Activated naive CD4-positive, alpha-beta T cell treated with anti-CD3 and anti-CD28 coated beads, Interleukin-2, amount 50 U/mL, for 72 hours (primary cell): Measurements from ENCODE around the gene RRP1B. TPM values are rescaled to one million over a fixed set of nuclear protein-coding genes. Genes with fewer than 3 reads are reported as not detected.
"Not testable (repeated sequence)": the region's sequence is repeated elsewhere in the genome, so short reads cannot be mapped to it uniquely, and the experiment has no call there.

Experiments used
- ATAC-seq, 2 donors: fragments of 150-1000 bp; cut with Tn5 transposase; 2 replicates each; pipeline ENCODE4 v1.10.0; 2021; ENCODE audit warnings: mild to moderate bottlenecking in 2 of 2, moderate library complexity in 2 of 2
- DNase-seq, 2 donors: peaks; one replicate each; pipeline ENCODE4 v3.0.0; 2021 to 2022; ENCODE audit warnings: low spot score in 2 of 2
- H3K27ac Mint-ChIP-seq, 2 donors: one replicate each; pipeline ENCODE4 v1.8.0; 2022; ENCODE audit warnings: mild to moderate bottlenecking in 2 of 2, mixed read lengths in 2 of 2
- H3K36me3 Mint-ChIP-seq, 2 donors: one replicate each; pipeline ENCODE4 v1.8.0; 2022; ENCODE audit warnings: mixed read lengths in 2 of 2
- H3K9me3 Mint-ChIP-seq, 2 donors: one replicate each; pipeline ENCODE4 v1.8.0; 2022; ENCODE audit warnings: mixed read lengths in 2 of 2
- total RNA-seq, 2 donors: library from RNA; stranded (reverse); gene quantifications; one replicate each; pipeline ENCODE4 v1.2.3, GENCODE V29; 2022

The RRP1B gene
- total RNA-seq, 2 donors from 2014 or later: 39.1 to 61.5 TPM

DNA sequence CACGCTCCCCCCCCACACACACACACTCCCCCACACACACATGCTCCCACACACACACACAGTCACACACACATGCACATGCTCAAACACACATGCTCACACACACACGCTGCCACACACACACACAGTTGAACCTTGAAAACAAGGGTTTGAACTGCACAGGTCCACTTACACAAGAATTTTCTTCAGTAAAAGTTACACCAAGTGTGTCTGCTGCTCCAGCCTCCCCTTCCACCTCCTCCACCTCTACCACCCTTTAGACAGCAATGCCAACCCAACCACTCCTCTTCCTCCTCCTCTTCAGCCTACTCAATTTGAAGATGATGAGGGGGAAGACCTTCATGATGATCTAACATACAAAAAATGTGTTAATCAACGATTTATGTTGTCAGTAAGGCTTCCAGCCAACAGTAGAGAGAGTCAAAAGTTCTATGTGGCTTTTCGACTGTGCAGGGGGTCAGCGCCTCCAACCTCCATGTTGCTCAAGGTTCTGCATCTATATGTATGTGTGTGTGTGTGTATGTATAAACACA, 26.9 kb upstream of the RRP1B start:
- ATAC-seq (no peak), DNase-seq (no peak)
- Mint-ChIP-seq H3K36me3 (peaks cover 0 to 8% of the 10 kb centered on the region in 2 donors), H3K27ac (no peak overlapping the region), H3K9me3 (peaks cover 0 to 4% of the 10 kb centered on the region in 2 donors)

DNA sequence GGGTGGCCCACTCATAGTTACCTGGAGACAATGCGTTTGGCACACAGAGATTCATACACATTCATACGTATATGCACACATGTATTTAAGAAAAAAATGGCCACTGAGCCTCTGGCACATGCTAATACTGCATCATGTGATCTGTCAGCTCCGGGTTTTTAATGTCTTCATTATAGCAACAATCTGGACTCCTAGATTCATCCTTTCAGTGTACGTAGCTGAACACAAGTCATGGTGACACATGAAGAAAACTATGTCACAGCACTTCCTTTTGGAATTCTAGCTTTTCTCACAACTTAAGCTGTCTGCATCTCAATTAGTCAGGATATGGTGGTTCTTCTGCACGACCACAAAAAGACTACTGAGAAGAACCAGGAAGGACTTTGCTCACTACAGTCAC, 24.7 kb upstream of the RRP1B start:
- no peak for DNase-seq
- no peak for ATAC-seq
- Mint-ChIP-seq H3K36me3 (no peaks in the 10 kb centered on the region), H3K27ac (no peak overlapping the region), H3K9me3 (no peaks in the 10 kb centered on the region)

GRCh38 chr21:43635436-43635835, 23.9 kb upstream of the RRP1B start:
- Mint-ChIP-seq H3K9me3 (no peaks in the 10 kb centered on the region), H3K27ac (no peak overlapping the region), H3K36me3 (no peaks in the 10 kb centered on the region)
- DNase-seq (no peak), ATAC-seq (no peak)

DNA sequence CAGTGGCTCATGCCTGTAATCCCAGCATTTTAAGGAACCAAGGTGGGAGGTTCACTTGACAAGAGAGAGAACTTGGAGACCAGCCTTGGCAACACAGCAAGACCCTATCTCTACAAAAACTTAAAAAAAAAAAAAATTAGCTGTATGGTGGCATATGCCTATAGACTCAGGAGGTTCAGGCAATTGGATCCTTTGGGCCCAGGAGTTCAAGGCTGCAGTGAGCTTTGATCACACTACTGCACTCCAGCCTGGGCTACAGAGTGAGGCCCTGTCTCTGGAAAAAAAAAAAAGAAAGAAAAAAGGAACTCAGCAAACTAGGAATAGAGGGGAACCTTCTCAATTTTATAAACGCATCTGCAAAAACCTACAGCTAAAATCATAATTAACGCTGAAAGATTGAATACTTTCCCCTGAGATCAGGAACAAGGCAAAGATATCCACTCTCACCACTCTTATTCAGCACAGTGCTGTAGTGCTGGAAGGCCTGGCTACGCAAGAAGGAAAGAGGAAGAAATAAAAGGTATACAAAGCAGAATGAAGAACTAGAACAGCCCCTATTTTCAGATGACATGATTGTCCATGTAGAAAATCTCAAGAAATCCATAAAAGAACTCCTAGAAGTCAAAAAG, 21.7 kb upstream of the RRP1B start:
- no peak for DNase-seq
- Mint-ChIP-seq H3K27ac (no peak overlapping the region), H3K36me3 (no peaks in the 10 kb centered on the region), H3K9me3 (no peaks in the 10 kb centered on the region)
- ATAC-seq: no peak

DNA sequence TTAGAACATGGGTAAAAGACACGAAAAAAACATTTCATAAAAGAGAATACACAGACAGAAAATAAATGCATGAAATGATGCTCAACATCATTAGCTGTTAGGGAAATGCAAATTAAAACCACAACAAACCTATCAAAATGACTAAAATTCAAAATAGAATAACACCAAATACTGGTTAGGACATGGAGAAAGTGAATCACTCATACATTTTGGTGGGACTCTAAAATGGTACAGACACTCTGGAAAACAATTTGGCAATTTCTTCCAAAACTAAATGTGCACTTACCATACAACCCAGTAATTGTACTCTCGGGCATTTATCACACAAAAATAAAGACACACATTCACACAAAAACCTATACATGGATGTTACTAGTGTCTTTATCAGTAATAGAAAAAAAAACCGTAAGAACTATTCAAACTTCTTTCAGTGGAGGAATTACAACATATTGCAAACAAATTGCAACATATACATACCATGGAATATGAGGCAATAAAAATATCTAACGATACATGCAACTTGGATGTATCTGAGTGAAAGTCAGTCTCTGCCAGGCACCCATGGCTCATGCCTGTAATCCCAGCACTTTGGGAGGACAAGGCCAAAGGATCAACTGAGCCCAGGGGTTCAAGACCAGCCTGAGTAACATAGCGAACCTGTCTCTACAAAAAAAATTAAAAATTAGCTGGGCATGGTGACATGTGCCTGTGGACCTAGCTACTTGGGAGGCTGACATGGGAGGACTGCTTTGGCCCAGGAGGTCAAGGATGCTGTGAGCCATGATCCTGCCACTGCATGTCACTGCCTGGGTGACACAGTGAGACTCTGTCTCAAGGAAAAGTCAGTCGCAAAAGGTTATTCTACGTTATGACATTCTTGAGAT, 19.6 kb upstream of the RRP1B start:
- no peak for DNase-seq
- no peaks in the 10 kb centered on the region for H3K9me3 Mint-ChIP-seq
- peak overlapping the region in 1 of 2 donors; percentile 11 for H3K27ac Mint-ChIP-seq
- H3K36me3 Mint-ChIP-seq: no peaks in the 10 kb centered on the region
- ATAC-seq: peak in 1 of 2 donors; percentile 40

DNA sequence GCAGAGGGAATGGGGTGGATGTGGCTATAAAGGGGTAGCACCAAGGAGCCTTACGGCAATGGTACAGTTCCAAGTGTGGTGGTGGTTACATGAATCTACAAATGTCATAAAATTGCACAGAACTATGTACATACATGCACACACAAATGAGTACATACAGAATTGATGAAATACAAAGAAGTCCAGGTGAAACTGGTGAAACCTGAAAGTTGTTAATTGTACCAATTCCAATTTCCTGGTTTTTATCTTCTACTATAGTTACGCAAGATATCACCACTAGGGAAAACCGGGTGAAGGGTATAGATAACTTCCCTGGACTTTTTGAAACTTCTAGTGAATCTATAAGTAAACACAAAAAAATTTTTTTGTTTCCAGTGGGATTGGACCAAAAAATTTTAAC, 19.0 kb upstream of the RRP1B start:
- DNase-seq (no peak), ATAC-seq (no peak)
- Mint-ChIP-seq H3K9me3 (no peaks in the 10 kb centered on the region), H3K27ac (no peak overlapping the region), H3K36me3 (no peaks in the 10 kb centered on the region)

GRCh38 chr21:43643193-43643592, 16.2 kb upstream of the RRP1B start:
- Mint-ChIP-seq H3K36me3 (no peaks in the 10 kb centered on the region), H3K27ac (no peak overlapping the region)

DNA sequence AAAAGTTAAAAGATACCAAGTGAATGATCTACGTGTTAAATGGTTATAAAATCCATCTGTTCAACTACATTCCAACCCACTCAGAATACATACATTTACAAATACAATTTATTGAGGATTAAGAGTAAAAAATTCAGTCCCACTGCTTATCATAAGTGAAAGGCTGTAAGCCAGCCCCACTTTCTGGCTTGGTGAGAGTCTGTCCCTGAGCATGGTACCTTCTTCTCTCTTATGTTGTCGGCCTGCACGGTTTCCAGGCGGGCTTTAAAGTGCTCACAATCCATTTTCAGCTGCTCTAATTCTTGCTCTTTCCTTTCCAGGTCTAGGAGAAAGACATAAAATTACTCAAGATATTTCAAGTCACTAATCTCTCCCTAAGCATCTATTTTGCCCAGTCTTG, 15.3 kb upstream of the RRP1B start:
- Mint-ChIP-seq H3K27ac (no peak overlapping the region), H3K9me3 (no peaks in the 10 kb centered on the region), H3K36me3 (no peaks in the 10 kb centered on the region)
- DNase-seq (no peak), ATAC-seq (no peak)

More at GRCh38 chr21:43643193-43643592, 16.2 kb upstream of the RRP1B start:
- no peak for ATAC-seq
- H3K9me3 Mint-ChIP-seq: no peaks in the 10 kb centered on the region
- DNase-seq: no peak

DNA sequence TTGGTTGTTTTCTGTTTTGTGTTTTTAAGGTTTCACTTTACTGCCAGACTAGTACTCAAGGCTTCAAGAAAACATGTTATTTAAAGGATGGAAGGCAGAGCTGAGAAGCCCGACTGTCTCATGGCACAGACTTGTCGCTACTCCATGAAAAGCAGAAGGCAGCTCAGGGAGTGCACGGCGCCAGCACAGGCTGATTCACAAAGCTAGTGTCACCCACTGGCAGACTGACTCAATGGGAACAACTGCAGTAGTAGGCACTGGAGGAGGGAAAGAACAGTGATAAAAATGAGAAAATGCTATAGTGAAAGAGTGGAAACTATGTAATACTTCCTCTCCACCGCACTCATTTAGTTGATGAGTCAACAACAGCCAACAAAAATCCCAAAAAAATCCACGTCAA, 14.8 kb upstream of the RRP1B start:
- no peak overlapping the region for H3K27ac Mint-ChIP-seq
- DNase-seq (no peak), ATAC-seq (no peak)
- no peaks in the 10 kb centered on the region for H3K9me3 Mint-ChIP-seq
- no peaks in the 10 kb centered on the region for H3K36me3 Mint-ChIP-seq

GRCh38 chr21:43645136-43645891, 14.0 kb upstream of the RRP1B start:
- Mint-ChIP-seq H3K27ac (no peak overlapping the region), H3K36me3 (no peaks in the 10 kb centered on the region), H3K9me3 (no peaks in the 10 kb centered on the region)
- DNase-seq: peak in 1 of 2 donors; percentile 35
- peak; percentile 26 to 50 for ATAC-seq

GRCh38 chr21:43645976-43646375, 13.4 kb upstream of the RRP1B start:
- no peaks in the 10 kb centered on the region for H3K36me3 Mint-ChIP-seq
- ATAC-seq (no peak), DNase-seq (no peak)
- no peaks in the 10 kb centered on the region for H3K9me3 Mint-ChIP-seq
- H3K27ac Mint-ChIP-seq: no peak overlapping the region

DNA sequence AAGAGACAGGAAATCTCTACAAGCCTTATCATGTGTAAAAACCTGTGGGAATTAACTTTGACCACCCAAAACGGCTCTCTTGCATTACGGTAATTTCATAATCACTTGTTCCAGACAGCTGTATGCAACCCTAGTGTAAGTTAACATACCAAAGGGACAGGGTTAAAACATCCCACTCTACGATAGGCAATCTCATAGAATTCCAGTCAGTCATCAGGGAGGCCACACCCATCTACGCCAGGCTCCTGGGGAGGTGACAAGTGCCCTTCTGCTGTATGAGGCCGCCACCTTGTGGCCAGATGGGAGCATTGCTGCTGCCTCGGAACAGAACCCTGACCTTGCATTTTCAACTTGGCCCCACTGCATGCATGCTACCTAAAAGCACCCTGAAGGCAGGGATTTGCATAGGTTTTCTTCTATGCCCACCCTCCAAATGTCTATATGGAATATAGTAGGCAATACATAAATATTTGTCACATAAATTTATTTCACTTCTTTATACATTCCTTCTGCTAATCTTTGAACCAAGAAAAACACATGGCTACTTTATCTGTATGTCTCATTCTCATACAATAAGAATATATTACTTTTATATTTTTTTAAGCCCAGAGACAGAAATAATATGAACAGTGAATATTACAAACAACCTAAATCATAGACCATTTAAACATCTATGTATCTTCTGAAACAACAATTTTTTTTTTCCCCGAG, 12.7 kb upstream of the RRP1B start:
- H3K27ac Mint-ChIP-seq: no peak overlapping the region
- peak; percentile 96 to 98 for ATAC-seq
- no peaks in the 10 kb centered on the region for H3K36me3 Mint-ChIP-seq
- no peaks in the 10 kb centered on the region for H3K9me3 Mint-ChIP-seq
- DNase-seq: peak; percentile 83 to 87

GRCh38 chr21:43648171-43648570, 11.2 kb upstream of the RRP1B start:
- H3K27ac Mint-ChIP-seq: no peak overlapping the region
- no peaks in the 10 kb centered on the region for H3K9me3 Mint-ChIP-seq
- ATAC-seq (no peak), DNase-seq (no peak)
- H3K36me3 Mint-ChIP-seq: no peaks in the 10 kb centered on the region

- not testable (repeated sequence) for DNase-seq, H3K36me3 Mint-ChIP-seq, ATAC-seq, H3K9me3 Mint-ChIP-seq, H3K27ac Mint-ChIP-seq
Observed at GRCh38 chr21:43651926-43652325, 7.4 kb upstream of the RRP1B start.

DNA sequence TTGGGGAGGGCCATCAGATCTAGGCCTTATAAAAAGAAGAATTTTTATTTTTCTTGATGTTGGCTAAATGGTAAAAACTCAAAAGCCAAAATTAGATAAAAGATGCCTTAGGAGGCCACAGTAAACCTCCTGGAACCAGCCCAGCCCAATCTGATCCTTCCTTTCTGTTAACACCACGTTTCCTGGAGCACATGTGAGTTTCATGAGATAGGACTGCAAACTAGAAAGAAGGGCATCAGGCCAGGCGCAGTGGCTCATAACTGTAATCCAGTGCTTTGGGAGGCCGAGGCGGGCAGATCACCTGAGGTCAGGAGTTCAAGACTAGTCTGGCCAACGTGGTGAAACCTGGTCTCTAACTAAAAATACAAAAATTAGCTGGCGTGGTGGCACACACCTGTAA, 6.7 kb upstream of the RRP1B start:
- Mint-ChIP-seq H3K9me3 (no peaks in the 10 kb centered on the region), H3K27ac (no peak overlapping the region), H3K36me3 (no peaks in the 10 kb centered on the region)
- no peak for ATAC-seq
- DNase-seq: no peak

DNA sequence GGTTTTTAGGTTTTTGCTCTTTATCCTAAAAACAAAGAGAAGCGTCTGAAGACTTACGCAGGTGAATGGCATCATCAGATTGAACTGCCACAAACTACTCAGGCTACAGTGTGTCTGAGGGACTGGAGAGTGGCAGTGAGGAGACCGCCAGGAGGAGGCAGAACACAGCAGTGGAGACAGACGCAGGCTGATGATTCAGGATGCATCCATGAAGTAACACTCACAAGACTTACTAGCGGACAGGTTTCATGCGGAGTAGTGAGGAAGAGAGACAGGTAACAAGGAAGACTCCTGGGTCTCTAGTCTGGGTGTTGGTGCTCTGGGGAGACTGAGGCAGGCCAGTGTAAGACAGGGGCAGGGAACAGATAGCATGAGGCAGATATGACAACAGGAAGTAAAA, 5.7 kb upstream of the RRP1B start:
- DNase-seq (no peak), ATAC-seq (no peak)
- Mint-ChIP-seq H3K27ac (no peak overlapping the region), H3K36me3 (no peaks in the 10 kb centered on the region), H3K9me3 (no peaks in the 10 kb centered on the region)
